NCI-H2107 (cell line): ENCODE measurements around the gene PDGFB.

Experiments
- DNase-seq: peaks from one replicate; lab custom pipeline; 2025; lab: John Stamatoyannopoulos, UW

The PDGFB gene

GRCh38 chr22:39244496-39245129, at the start of gene PDGFB:
PDGFB (minus strand) TSS chr22:39244982; CDS start chr22:39243963, 1,019 bp downstream.
- no peak for DNase-seq

- no peak for DNase-seq
Measured at GRCh38 chr22:39293766-39294368, 49.1 kb upstream of the PDGFB start.

GRCh38 chr22:39292561-39293074, 47.8 kb upstream of the PDGFB start:
- no peak for DNase-seq

GRCh38 chr22:39292031-39292462, 47.3 kb upstream of the PDGFB start:
- no peak for DNase-seq

- no peak for DNase-seq
Measured at GRCh38 chr22:39291523-39291922, 46.7 kb upstream of the PDGFB start.

GRCh38 chr22:39290724-39291161, 46.0 kb upstream of the PDGFB start:
- DNase-seq = no peak

- DNase-seq = no peak
Measured at GRCh38 chr22:39289975-39290720, 45.4 kb upstream of the PDGFB start.

- no peak for DNase-seq
Measured at GRCh38 chr22:39289533-39289932, 44.8 kb upstream of the PDGFB start.

GRCh38 chr22:39288135-39288898, 43.5 kb upstream of the PDGFB start:
- no peak for DNase-seq

GRCh38 chr22:39287076-39287725, 42.4 kb upstream of the PDGFB start:
- DNase-seq = no peak

- DNase-seq = no peak
Measured at GRCh38 chr22:39284983-39285382, 40.2 kb upstream of the PDGFB start.

GRCh38 chr22:39284142-39284980, 39.6 kb upstream of the PDGFB start:
- DNase-seq = no peak

- DNase-seq = no peak
Measured at GRCh38 chr22:39283322-39284141, 38.8 kb upstream of the PDGFB start.

- DNase-seq = no peak
Measured at GRCh38 chr22:39282645-39283321, 38.0 kb upstream of the PDGFB start.

GRCh38 chr22:39281126-39281525, 36.3 kb upstream of the PDGFB start:
- DNase-seq = no peak

- DNase-seq = no peak
Measured at GRCh38 chr22:39280250-39280649, 35.5 kb upstream of the PDGFB start.

GRCh38 chr22:39279170-39279850, 34.5 kb upstream of the PDGFB start:
- no peak for DNase-seq

- DNase-seq = no peak
Measured at GRCh38 chr22:39278040-39278439, 33.3 kb upstream of the PDGFB start.
